HepG2 (cell line): Measurements from ENCODE around the gene SLC22A7. TPM values are rescaled to one million over a fixed set of nuclear protein-coding genes. Genes with fewer than 3 reads are reported as not detected.

Experiments
- ATF7 ChIP-seq, 2 experiments: fragments of 450-650 bp in 1 of 2; sonication (generic) in 1 of 2; formaldehyde crosslinking in 1 of 2; IDR thresholded peaks; 2 replicates each; pipeline versions ENCODE4 v1.4.0 to v1.6.1; 2016 to 2020; ENCODE audit warnings: antibody characterized with exemption in 1 of 2, mild to moderate bottlenecking in 1 of 2, missing genetic modification reagents in 1 of 2
- DMTF1 ChIP-seq: sonication (generic); formaldehyde crosslinking; IDR thresholded peaks from 2 replicates; pipeline ENCODE4 v1.4.0; 2020; ENCODE audit warnings: mild to moderate bottlenecking, missing genetic modification reagents
- HOXA9 ChIP-seq: sonication (generic); formaldehyde crosslinking; IDR thresholded peaks from 2 replicates; pipeline ENCODE4 v1.8.1; 2022; ENCODE audit warnings: missing genetic modification reagents, mild to moderate bottlenecking, moderate library complexity, borderline replicate concordance
- KLF13 ChIP-seq: sonication (generic); formaldehyde crosslinking; IDR thresholded peaks from 2 replicates; pipeline ENCODE4 v1.4.0; 2020; ENCODE audit warnings: mild to moderate bottlenecking, missing genetic modification reagents
- MAFK ChIP-seq, 2 experiments: IDR thresholded peaks in 1 of 2; conservative IDR thresholded peaks in 1 of 2; 2 replicates each; pipeline ENCODE4 v1.6.1; 2011; ENCODE audit warnings: improper control_type of control experiment in 2 of 2, low read length in 2 of 2
- NR2C2 ChIP-seq: sonication (generic); formaldehyde crosslinking; IDR thresholded peaks from 2 replicates; pipeline ENCODE4 v1.4.0; 2020; ENCODE audit warnings: missing genetic modification reagents, mild to moderate bottlenecking, moderate library complexity, borderline replicate concordance
- PHF21A ChIP-seq: sonication (generic); formaldehyde crosslinking; IDR thresholded peaks from 2 replicates; pipeline ENCODE4 v1.5.0; 2020; ENCODE audit warnings: mild to moderate bottlenecking, missing genetic modification reagents
- ZFY ChIP-seq: sonication (generic); formaldehyde crosslinking; IDR thresholded peaks from 2 replicates; pipeline ENCODE4 v1.4.0; 2020; ENCODE audit warnings: missing genetic modification reagents
- ZNF230 ChIP-seq: sonication (generic); formaldehyde crosslinking; IDR thresholded peaks from 2 replicates; pipeline ENCODE4 v1.4.0; 2020; ENCODE audit warnings: mild to moderate bottlenecking, missing genetic modification reagents
- ZNF318 ChIP-seq: sonication (generic); formaldehyde crosslinking; IDR thresholded peaks from 2 replicates; pipeline ENCODE4 v1.4.0; 2020; ENCODE audit warnings: mild to moderate bottlenecking, missing genetic modification reagents
- ZNF713 ChIP-seq: sonication (generic); formaldehyde crosslinking; IDR thresholded peaks from 2 replicates; pipeline ENCODE4 v1.4.0; 2020; ENCODE audit warnings: mild to moderate bottlenecking, missing genetic modification reagents
- ZNF720 ChIP-seq: sonication (generic); formaldehyde crosslinking; IDR thresholded peaks from 2 replicates; pipeline ENCODE4 v1.4.0; 2020; ENCODE audit warnings: missing genetic modification reagents
- ZSCAN22 ChIP-seq: sonication (generic); formaldehyde crosslinking; IDR thresholded peaks from 2 replicates; pipeline ENCODE4 v1.4.0; 2020; ENCODE audit warnings: mild to moderate bottlenecking, missing genetic modification reagents
- polyA plus RNA-seq, 8 experiments: library from polyadenylated mRNA; depleted of rRNA in 3 of 8; stranded (reverse) in 7 of 8; unstranded in 1 of 8; fragments of >200 nt; fragmentation: Illumina TruSeq in 4 of 8; extraction: Trizol in 4 of 8; gene quantifications; 2 replicates each; pipeline versions ENCODE4 v1.2.1 to v1.2.3, GENCODE V29; 2011 to 2016; ENCODE audit warnings: low read depth in 4 of 8, missing spikeins in 1 of 8, mixed read lengths in 1 of 8; ENCODE audit not compliant: insufficient read depth in 1 of 8
- total RNA-seq, 5 experiments: library from RNA; depleted of rRNA; stranded (reverse); fragments of >200 nt; fragmentation: Illumina TruSeq; extraction: Trizol; gene quantifications; 2 replicates each; pipeline ENCODE4 v1.2.3, GENCODE V29; 2016; ENCODE audit warnings: low read depth in 1 of 5
- TF ChIP-seq, protein P1 (sequence below): sonication (generic); formaldehyde crosslinking; IDR thresholded peaks from 2 replicates; pipeline ENCODE4 v1.4.0; 2020; ENCODE audit warnings: missing genetic modification reagents

SLC22A7 gene
- total and polyA plus RNA-seq, 2 of the 13 experiments (the other 11 are each of a cell fraction or from before 2014, with no cell fraction given), result 5.3 to 22.6 TPM

- TF ChIP-seq DMTF1 (CRISPR knock-in tag) (no peak), KLF13 (CRISPR knock-in tag) (no peak), ZNF318 (CRISPR knock-in tag) (no peak), MAFK (conservative IDR thresholded peaks at IDR 0.05 in 1 of 2, IDR thresholded peaks at IDR 0.05 in 1 of 2; ENCODE audit: low read length in 2 of 2) (no peak), ZNF720 (CRISPR knock-in tag) (no peak), PHF21A (CRISPR knock-in tag) (no peak; the same call in 1 of the 2 replicates), HOXA9 (CRISPR knock-in tag) (no peak), ZSCAN22 (CRISPR knock-in tag) (no peak), ZNF230 (CRISPR knock-in tag) (peak; percentile 84), ZFY (CRISPR knock-in tag) (peak; percentile 61), ZNF713 (no peak), ATF7 (IDR thresholded peaks at IDR 0.05) (no peak), ATF7 (CRISPR knock-in tag; IDR thresholded peaks at IDR 0.05) (no peak), NR2C2 (peak; percentile 59)
- TF ChIP-seq, protein P1, sequence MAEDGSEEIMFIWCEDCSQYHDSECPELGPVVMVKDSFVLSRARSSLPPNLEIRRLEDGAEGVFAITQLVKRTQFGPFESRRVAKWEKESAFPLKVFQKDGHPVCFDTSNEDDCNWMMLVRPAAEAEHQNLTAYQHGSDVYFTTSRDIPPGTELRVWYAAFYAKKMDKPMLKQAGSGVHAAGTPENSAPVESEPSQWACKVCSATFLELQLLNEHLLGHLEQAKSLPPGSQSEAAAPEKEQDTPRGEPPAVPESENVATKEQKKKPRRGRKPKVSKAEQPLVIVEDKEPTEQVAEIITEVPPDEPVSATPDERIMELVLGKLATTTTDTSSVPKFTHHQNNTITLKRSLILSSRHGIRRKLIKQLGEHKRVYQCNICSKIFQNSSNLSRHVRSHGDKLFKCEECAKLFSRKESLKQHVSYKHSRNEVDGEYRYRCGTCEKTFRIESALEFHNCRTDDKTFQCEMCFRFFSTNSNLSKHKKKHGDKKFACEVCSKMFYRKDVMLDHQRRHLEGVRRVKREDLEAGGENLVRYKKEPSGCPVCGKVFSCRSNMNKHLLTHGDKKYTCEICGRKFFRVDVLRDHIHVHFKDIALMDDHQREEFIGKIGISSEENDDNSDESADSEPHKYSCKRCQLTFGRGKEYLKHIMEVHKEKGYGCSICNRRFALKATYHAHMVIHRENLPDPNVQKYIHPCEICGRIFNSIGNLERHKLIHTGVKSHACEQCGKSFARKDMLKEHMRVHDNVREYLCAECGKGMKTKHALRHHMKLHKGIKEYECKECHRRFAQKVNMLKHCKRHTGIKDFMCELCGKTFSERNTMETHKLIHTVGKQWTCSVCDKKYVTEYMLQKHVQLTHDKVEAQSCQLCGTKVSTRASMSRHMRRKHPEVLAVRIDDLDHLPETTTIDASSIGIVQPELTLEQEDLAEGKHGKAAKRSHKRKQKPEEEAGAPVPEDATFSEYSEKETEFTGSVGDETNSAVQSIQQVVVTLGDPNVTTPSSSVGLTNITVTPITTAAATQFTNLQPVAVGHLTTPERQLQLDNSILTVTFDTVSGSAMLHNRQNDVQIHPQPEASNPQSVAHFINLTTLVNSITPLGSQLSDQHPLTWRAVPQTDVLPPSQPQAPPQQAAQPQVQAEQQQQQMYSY (CRISPR knock-in tag), result no peak
These were observed 34.5 kb upstream of the SLC22A7 start (continued) for GRCh38 chr6:43263314-43264178.
